Measurements from ENCODE around the gene LHFPL3.

GRCh38 chr7:104358446-104359132 lies 30.2 kb downstream of the LHFPL3 start:
- TF ChIP-seq EZH2 (optimal IDR thresholded peaks at IDR 0.05; ENCODE audit: low read depth, low read length), result no peak
- TF ChIP-seq, protein P1, sequence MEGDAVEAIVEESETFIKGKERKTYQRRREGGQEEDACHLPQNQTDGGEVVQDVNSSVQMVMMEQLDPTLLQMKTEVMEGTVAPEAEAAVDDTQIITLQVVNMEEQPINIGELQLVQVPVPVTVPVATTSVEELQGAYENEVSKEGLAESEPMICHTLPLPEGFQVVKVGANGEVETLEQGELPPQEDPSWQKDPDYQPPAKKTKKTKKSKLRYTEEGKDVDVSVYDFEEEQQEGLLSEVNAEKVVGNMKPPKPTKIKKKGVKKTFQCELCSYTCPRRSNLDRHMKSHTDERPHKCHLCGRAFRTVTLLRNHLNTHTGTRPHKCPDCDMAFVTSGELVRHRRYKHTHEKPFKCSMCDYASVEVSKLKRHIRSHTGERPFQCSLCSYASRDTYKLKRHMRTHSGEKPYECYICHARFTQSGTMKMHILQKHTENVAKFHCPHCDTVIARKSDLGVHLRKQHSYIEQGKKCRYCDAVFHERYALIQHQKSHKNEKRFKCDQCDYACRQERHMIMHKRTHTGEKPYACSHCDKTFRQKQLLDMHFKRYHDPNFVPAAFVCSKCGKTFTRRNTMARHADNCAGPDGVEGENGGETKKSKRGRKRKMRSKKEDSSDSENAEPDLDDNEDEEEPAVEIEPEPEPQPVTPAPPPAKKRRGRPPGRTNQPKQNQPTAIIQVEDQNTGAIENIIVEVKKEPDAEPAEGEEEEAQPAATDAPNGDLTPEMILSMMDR (IDR thresholded peaks at IDR 0.05; ENCODE audit: low read length), result no peak
